Measurements from ENCODE around the gene GOLGA8O. TPM values are rescaled to one million over a fixed set of nuclear protein-coding genes. Genes with fewer than 3 reads are reported as not detected.
"Not testable (repeated sequence)": the region's sequence is repeated elsewhere in the genome, so short reads cannot be mapped to it uniquely, and the experiment has no call there.

Gene GOLGA8O
- total RNA-seq (2014; rRNA removed; shearing (Covaris generic); ENCODE audit: low replicate concordance), result not detected in 2 replicates

DNA sequence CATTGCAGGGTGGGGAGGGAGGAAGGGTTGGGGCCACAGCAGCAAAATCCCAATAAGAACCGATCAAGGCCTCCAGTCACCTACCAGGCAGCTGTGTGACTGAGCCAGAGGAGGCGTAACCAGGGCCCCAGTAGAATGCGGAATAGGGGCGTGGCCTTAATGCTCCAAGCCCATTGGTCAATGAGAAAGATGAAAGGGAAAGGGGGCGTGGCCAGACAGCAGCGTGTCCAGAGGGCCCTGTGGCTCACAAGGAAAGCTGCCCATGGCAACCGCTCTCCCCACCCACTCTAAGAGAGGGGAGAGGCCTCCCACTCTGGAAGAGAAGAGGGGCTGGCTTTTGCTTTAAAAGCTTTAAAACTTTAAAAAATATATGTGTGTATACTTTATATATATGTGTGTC lies at the start of gene GOLGA8O:
GOLGA8O (minus strand) TSS at position 101 of the 400 bp plus-strand sequence; CDS start at position 3, 98 bp downstream.
- not testable (repeated sequence) for DNase-seq, H3K4me3 ChIP-seq, H3K36me3 ChIP-seq, H3K9me3 ChIP-seq, H3K27me3 ChIP-seq

- not testable (repeated sequence) for H3K9me3 ChIP-seq, H3K36me3 ChIP-seq, H3K4me3 ChIP-seq, H3K27me3 ChIP-seq, DNase-seq
Measured at GRCh38 chr15:32504152-32504811, 48.8 kb upstream of the GOLGA8O start.

DNA sequence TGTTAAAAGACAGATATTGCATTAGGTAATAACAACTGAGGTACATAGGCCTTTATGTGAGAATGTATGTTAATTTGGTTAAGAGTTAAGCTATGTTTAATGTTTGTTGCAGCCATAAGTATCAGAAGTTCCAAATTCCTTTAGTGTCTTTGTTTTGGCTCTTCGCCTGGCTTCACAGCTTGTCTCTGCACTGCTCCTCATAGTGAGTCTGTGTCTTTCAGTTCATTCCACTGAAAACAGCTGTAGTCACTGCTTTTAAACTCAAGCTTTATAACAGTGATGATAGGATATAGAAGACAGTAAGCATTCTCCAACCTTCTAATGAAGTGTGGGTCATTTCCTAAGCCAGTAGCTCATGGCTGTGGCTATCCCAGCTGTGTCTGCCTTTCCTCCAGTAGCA lies 47.5 kb upstream of the GOLGA8O start:
- not testable (repeated sequence) for H3K27me3 ChIP-seq, H3K9me3 ChIP-seq, H3K36me3 ChIP-seq, H3K4me3 ChIP-seq
- DNase-seq, result peak; percentile 10

DNA sequence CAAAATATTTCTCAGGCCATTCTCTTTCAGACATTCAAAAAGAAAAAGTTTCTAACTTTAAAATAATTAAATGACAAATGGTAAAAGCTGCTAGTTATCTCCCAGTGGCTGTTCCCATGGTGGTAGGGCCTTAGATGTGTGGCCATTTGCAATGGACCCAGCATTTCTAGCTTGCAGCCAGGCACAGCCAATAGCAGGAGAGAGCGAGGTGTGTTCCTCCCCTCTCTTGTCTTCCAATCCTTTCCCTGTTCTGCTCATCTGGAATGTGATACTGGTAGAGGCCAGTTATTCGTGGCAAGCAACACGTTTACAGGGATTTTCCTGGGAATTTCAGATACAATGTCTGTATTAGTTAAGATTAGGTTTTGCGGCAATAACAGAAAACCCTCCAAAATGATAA lies 37.3 kb upstream of the GOLGA8O start:
- DNase-seq, H3K9me3 ChIP-seq, H3K4me3 ChIP-seq, H3K27me3 ChIP-seq, H3K36me3 ChIP-seq: not testable (repeated sequence)

DNA sequence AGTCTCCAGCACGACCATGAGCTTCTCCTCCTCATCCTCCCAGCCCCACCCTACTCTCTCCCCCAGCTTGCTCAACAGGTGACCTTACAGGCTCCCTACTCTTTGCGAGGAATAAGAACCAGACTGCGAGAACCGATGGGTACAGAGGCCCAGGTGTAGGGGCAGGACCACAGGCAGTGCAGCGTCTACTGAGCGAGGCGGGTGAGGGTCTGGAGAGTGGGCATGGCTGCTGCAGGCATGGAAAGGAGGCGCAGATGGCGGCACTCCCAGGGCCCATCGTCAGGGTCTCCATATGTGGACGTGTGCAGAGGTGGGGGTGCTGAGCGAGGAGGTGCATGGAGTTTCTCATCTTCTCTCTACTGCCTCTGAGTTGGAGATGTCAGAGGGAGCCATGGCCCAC lies 31.0 kb upstream of the GOLGA8O start:
- DNase-seq, H3K9me3 ChIP-seq, H3K36me3 ChIP-seq: not testable (repeated sequence)

GRCh38 chr15:32483377-32483776 lies 27.9 kb upstream of the GOLGA8O start:
- not testable (repeated sequence) for H3K27me3 ChIP-seq, DNase-seq, H3K36me3 ChIP-seq, H3K4me3 ChIP-seq, H3K9me3 ChIP-seq

More for the DNA sequence above, 31.0 kb upstream of the GOLGA8O start:
- not testable (repeated sequence) for H3K4me3 ChIP-seq, H3K27me3 ChIP-seq

- not testable (repeated sequence) for DNase-seq, H3K9me3 ChIP-seq, H3K4me3 ChIP-seq, H3K36me3 ChIP-seq, H3K27me3 ChIP-seq
Measured at GRCh38 chr15:32481683-32482082, 26.2 kb upstream of the GOLGA8O start.

DNA sequence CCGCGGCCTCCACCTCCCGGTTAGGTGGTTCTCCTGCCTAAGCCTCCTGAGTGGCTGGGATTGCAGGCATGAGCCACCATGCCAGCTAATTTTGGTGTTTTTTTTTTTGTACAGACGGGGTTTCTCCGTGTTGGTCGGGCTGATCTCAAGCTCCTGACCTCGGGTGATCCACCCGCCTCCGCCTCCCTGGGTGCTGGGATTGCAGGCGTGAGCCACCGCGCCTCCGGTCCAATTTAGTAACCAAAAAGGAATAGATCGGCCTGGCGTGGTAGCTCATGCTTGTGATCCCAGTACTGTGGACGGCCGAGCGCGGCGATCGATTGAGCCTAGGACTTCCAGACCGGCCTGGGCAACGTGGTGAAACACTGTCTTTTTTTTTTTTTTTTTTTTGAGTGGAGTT lies 12.6 kb upstream of the GOLGA8O start:
- H3K4me3 ChIP-seq, H3K9me3 ChIP-seq, DNase-seq, H3K36me3 ChIP-seq, H3K27me3 ChIP-seq: not testable (repeated sequence)

- not testable (repeated sequence) for H3K36me3 ChIP-seq, H3K4me3 ChIP-seq, DNase-seq, H3K27me3 ChIP-seq, H3K9me3 ChIP-seq
Measured at GRCh38 chr15:32440445-32440977, 14.9 kb downstream of the GOLGA8O start.

DNA sequence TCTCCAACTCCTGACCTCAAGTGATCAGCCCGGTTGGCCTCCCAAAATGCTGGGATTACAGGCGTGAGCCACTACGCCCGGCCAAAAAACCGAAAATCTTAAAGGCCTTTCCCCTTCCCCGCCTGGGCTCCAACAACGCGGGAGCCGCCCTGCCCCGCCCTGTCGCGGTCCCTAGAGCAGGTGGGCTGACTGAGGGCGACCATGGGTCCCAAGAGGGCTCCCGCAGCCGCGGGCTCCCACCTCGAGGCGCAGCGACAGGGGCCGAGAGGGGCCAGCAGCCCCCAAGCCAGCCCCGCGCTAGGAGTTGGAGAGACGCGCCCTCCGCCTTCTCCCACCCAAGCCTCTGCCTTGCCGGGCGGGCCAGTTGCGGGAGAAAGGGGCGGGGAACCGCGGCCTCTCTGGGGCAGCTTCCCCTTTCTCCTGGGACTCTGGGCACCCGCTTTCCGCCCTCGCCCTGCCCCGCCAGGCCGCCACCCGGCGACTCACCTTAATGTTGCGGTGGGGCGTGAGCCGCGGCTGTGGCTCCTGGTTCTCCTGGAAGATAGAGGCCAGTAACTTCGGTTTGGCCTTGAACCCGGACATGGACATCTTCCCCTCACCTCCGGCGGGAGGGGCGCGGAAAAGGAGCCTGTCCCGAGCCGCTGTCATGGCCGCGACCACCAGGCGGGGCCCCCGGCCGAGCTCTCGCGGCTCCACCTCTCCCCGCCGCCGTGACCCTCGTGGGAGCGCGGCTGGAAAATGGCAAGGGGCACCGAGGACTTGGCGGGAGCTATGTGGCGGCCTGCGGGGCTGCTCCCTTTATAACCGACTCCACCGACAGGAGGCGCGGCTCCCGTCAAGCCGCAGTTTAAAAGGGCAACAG lies 21.1 kb downstream of the GOLGA8O start:
- H3K9me3 ChIP-seq, DNase-seq, H3K4me3 ChIP-seq, H3K36me3 ChIP-seq, H3K27me3 ChIP-seq: not testable (repeated sequence)

DNA sequence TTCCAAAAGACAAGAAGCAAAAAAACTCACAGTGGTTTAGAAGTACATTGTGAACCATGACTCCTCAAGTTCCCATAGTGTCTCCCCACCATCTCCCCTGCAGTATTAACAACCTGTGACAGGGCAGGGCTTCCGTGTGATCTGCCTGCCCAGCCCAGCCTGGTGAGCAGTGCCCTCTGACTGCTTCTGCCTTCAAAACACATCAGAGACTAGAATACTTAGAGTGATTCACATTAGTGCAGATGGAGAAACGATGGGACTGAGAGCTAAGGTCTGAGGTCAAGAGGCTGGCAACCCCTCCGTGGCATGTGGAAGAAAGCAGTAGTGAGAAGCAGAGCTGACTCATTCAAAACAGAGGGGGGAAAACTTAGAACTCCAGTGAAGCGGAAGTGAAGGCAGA lies 27.8 kb downstream of the GOLGA8O start:
- H3K27me3 ChIP-seq, DNase-seq, H3K4me3 ChIP-seq, H3K9me3 ChIP-seq, H3K36me3 ChIP-seq: not testable (repeated sequence)

- DNase-seq, H3K9me3 ChIP-seq, H3K36me3 ChIP-seq: not testable (repeated sequence)
Measured at GRCh38 chr15:32426511-32426910, 28.9 kb downstream of the GOLGA8O start.

GRCh38 chr15:32407903-32408302 lies 47.5 kb downstream of the GOLGA8O start:
- not testable (repeated sequence) for H3K27me3 ChIP-seq, DNase-seq, H3K36me3 ChIP-seq, H3K4me3 ChIP-seq, H3K9me3 ChIP-seq

More at GRCh38 chr15:32426511-32426910, 28.9 kb downstream of the GOLGA8O start:
- not testable (repeated sequence) for H3K4me3 ChIP-seq, H3K27me3 ChIP-seq

- H3K4me3 ChIP-seq, H3K36me3 ChIP-seq, H3K27me3 ChIP-seq, H3K9me3 ChIP-seq, DNase-seq: not testable (repeated sequence)
Measured at GRCh38 chr15:32403192-32403591, 52.2 kb downstream of the GOLGA8O start, which contains the start of gene GOLGA8K. TSS of gene GOLGA8K (minus strand) at chr15:32403292. CDS start at chr15:32403194, 98 bp downstream.

GRCh38 chr15:32396522-32396921 lies 58.9 kb downstream of the GOLGA8O start:
- DNase-seq, H3K9me3 ChIP-seq, H3K4me3 ChIP-seq, H3K27me3 ChIP-seq, H3K36me3 ChIP-seq: not testable (repeated sequence)
